SK-N-SH (cell line): ENCODE measurements around the gene EML3. TPM values are rescaled to one million over a fixed set of nuclear protein-coding genes. Genes with fewer than 3 reads are reported as not detected.

Experiments
- CTCF ChIA-PET: fragments of 300-600, 350-600 bp; formaldehyde crosslinking; extraction: SDS; loops from one replicate; lab custom pipeline; 2021; lab: Yijun Ruan, JAX
- POLR2A ChIA-PET: fragments of 350-600 bp; sonication (Branson Sonifier 250); formaldehyde crosslinking; extraction: SDS; loops from one replicate; lab custom pipeline; 2020; ENCODE audit warnings: antibody characterized with exemption, inconsistent platforms; lab: Yijun Ruan, JAX
- DNase-seq: peaks from one replicate; pipeline ENCODE4 v3.0.0; 2012
- H2AFZ ChIP-seq: fragments of 200-600 bp; sonication (generic); 2 replicates; pipeline ENCODE4 v1.8.1; 2016; ENCODE audit warnings: antibody characterized with exemption, mild to moderate bottlenecking, low read depth
- H3F3A ChIP-seq: fragments of 200-600 bp; sonication (generic); replicated peaks from 2 replicates; pipeline ENCODE3; 2016; ENCODE audit warnings: antibody characterized with exemption, mild to moderate bottlenecking; ENCODE audit not compliant: insufficient read depth
- H3K27ac ChIP-seq, 2 experiments: fragments of 200-500 bp in 1 of 2; fragments of 200-600 bp in 1 of 2; sonication (Bioruptor generic) in 1 of 2; sonication (generic), shearing (Covaris generic) in 1 of 2; 2 replicates each; pipeline versions ENCODE4 v1.5.1 to v1.6.1; 2014 to 2016; ENCODE audit warnings: low read depth in 2 of 2, inconsistent platforms in 1 of 2, low read length in 1 of 2, mild to moderate bottlenecking in 1 of 2, mixed read lengths in 1 of 2
- H3K27me3 ChIP-seq: fragments of 200-600 bp; sonication (generic), shearing (Covaris generic); 2 replicates; pipeline ENCODE4 v1.6.1; 2016; ENCODE audit warnings: mixed run types; ENCODE audit not compliant: insufficient read depth
- H3K36me3 ChIP-seq, 2 experiments: fragments of 200-500 bp in 1 of 2; fragments of 200-600 bp in 1 of 2; sonication (Bioruptor generic) in 1 of 2; sonication (generic) in 1 of 2; replicated peaks in 1 of 2; 2 replicates each; pipeline versions ENCODE3 to v1.5.1; 2014 to 2016; ENCODE audit warnings: low read length in 1 of 2, mild to moderate bottlenecking in 1 of 2; ENCODE audit not compliant: insufficient read depth in 2 of 2, control insufficient read depth in 1 of 2
- H3K4me1 ChIP-seq, 2 experiments: fragments of 200-500 bp in 1 of 2; fragments of 200-600 bp in 1 of 2; sonication (Bioruptor generic) in 1 of 2; sonication (generic), shearing (Covaris generic) in 1 of 2; 2 replicates each; pipeline versions ENCODE4 v1.5.1 to v1.6.1; 2014 to 2016; ENCODE audit warnings: low read depth in 1 of 2, low read length in 1 of 2, mixed run types in 1 of 2; ENCODE audit not compliant: insufficient read depth in 2 of 2, control insufficient read depth in 1 of 2
- H3K4me2 ChIP-seq: fragments of 200-600 bp; sonication (generic), shearing (Covaris generic); 2 replicates; pipeline ENCODE4 v1.6.1; 2017; ENCODE audit warnings: mixed run types
- H3K4me3 ChIP-seq, 2 experiments: fragments of 200-500 bp in 1 of 2; fragments of 200-600 bp in 1 of 2; sonication (Bioruptor generic) in 1 of 2; sonication (generic), shearing (Covaris generic) in 1 of 2; 2 replicates each; pipeline versions ENCODE4 v1.5.1 to v1.8.1; 2014 to 2016; ENCODE audit warnings: low read depth in 2 of 2, inconsistent platforms in 1 of 2, low read length in 1 of 2, mild to moderate bottlenecking in 1 of 2, mixed read lengths in 1 of 2, moderate library complexity in 1 of 2
- H3K79me2 ChIP-seq: fragments of 200-600 bp; sonication (generic); 2 replicates; pipeline ENCODE4 v1.8.1; 2017; ENCODE audit warnings: mild to moderate bottlenecking; ENCODE audit not compliant: insufficient read depth
- H3K9ac ChIP-seq: fragments of 200-600 bp; sonication (generic); 2 replicates; pipeline ENCODE4 v1.6.1; 2017; ENCODE audit warnings: mixed run types
- H3K9me2 ChIP-seq: fragments of 200-600 bp; sonication (generic); 2 replicates; pipeline ENCODE4 v1.6.1; 2017; ENCODE audit warnings: mixed run types
- H3K9me3 ChIP-seq: fragments of 200-600 bp; sonication (generic); 2 replicates; pipeline ENCODE4 v1.6.1; 2017; ENCODE audit warnings: mixed run types, mild to moderate bottlenecking, moderate library complexity
- H4K20me1 ChIP-seq: fragments of 200-600 bp; sonication (generic); 2 replicates; pipeline ENCODE4 v1.6.1; 2017; ENCODE audit warnings: mild to moderate bottlenecking, mixed run types; ENCODE audit not compliant: insufficient read depth
- CHD2 ChIP-seq: fragments of 150-350 bp; IDR thresholded peaks from 2 replicates; pipeline ENCODE4 v1.6.1; 2018; ENCODE audit warnings: low read length; ENCODE audit not compliant: partially characterized antibody
- EP300 ChIP-seq, 2 experiments: IDR thresholded peaks; 2 replicates each; pipeline versions ENCODE4 v1.4.0 to v1.6.1; 2012; ENCODE audit warnings: borderline replicate concordance in 1 of 2, low read depth in 1 of 2, low read length in 1 of 2
- FOXM1 ChIP-seq: IDR thresholded peaks from 2 replicates; pipeline ENCODE4 v1.4.0; 2012; ENCODE audit warnings: low read depth, mild to moderate bottlenecking
- MAX ChIP-seq: IDR thresholded peaks from 2 replicates; pipeline ENCODE4 v1.4.0; 2012; ENCODE audit warnings: low read depth
- MXI1 ChIP-seq: IDR thresholded peaks from 2 replicates; pipeline ENCODE4 v1.6.1; 2012; ENCODE audit warnings: mild to moderate bottlenecking, low read depth, low read length, improper control_type of control experiment
- POLR2AphosphoS5 ChIP-seq: IDR thresholded peaks from 2 replicates; pipeline ENCODE4 v1.6.1; 2012; ENCODE audit warnings: low read depth, low read length
- USF1 ChIP-seq: IDR thresholded peaks from 2 replicates; pipeline ENCODE4 v1.4.0; 2012; ENCODE audit warnings: low read depth, borderline replicate concordance
- ZBTB33 ChIP-seq: IDR thresholded peaks from 2 replicates; pipeline ENCODE4 v1.4.0; 2012; ENCODE audit warnings: low read depth, borderline replicate concordance
- WGBS: methylation state at CpG from one replicate; pipeline ENCODE4 v1.1.6; 2017; ENCODE audit warnings: low lambda C conversion rate; 5-methylcytosine and 5-hydroxymethylcytosine counted together
- polyA plus RNA-seq, 3 experiments: library from polyadenylated mRNA; depleted of rRNA; stranded (reverse); fragments of >200 nt; gene quantifications; 2 replicates each; pipeline ENCODE4 v1.2.3, GENCODE V29; 2012

EML3 gene
- polyA plus RNA-seq, 1 of the 3 experiments (the other 2 are of a cell fraction): 43.0 TPM

GRCh38 chr11:62611705-62612365 is 740 bp downstream of the EML3 start:
- H3F3A ChIP-seq: peaks cover 27% of the 10 kb centered on the region
- 1% methylated on average over 22 of the region's 34 CpGs for WGBS
- peak overlapping the region; percentile 82 for H3K4me2 ChIP-seq
- H3K79me2 ChIP-seq: peaks cover 17% of the 10 kb centered on the region; the same call in 1 of the 2 replicates
- no peaks in the 10 kb centered on the region for H3K27me3 ChIP-seq
- DNase-seq: peak; percentile 67
- H3K9me2 ChIP-seq: no peaks in the 10 kb centered on the region
- TF ChIP-seq CHD2 (peak; percentile 65), POLR2AphosphoS5 (no peak), ZBTB33 (0 out of 2 replicates have a peak, but pooled peaks have one; percentile 5), MAX (peak; percentile 32; the same call in 1 of the 2 replicates)
- TF ChIP-seq, all 33 proteins: peak for 3
- Histone ChIP-seq H4K20me1 (no peaks in the 10 kb centered on the region), H2AFZ (peak overlapping the region; percentile 76), H3K27ac (peak overlapping the region; percentile 70 to 92), H3K4me1 (peaks cover 4 to 24% of the 10 kb centered on the region in 2 experiments; a peak in 2 of 4 replicates), H3K9me3 (no peaks in the 10 kb centered on the region), H3K9ac (peak overlapping the region; percentile 70), H3K36me3 (peaks cover 11 to 23% of the 10 kb centered on the region in 2 experiments), H3K4me3 (peak overlapping the region; percentile 71 to 81)
- ChIA-PET POLR2A (interaction anchor here (1.0 to 2.7 kb wide), 6 partner anchors 8 to 53 kb away, joined by 3 to 18 read pairs (median 10); partner anchors contain the start of genes B3GAT3, C11orf98, CSKMT and EEF1G), CTCF (interaction anchor here (0.7 to 6.9 kb wide), 19 partner anchors 8 to 842 kb away, joined by 3 to 69 read pairs (median 5); partner anchors contain the start of genes B3GAT3, C11orf98, CSKMT and LBHD1)

- Histone ChIP-seq H3F3A (peaks cover 27% of the 10 kb centered on the region), H4K20me1 (no peaks in the 10 kb centered on the region), H2AFZ (no peak overlapping the region), H3K4me1 (peaks cover 4 to 24% of the 10 kb centered on the region in 2 experiments; a peak in 2 of 4 replicates), H3K9ac (peak overlapping the region; percentile 70), H3K79me2 (peaks cover 17% of the 10 kb centered on the region; the same call in 1 of the 2 replicates), H3K27ac (peak overlapping the region; percentile 70 to 92), H3K4me2 (peak overlapping the region; percentile 82), H3K9me3 (no peaks in the 10 kb centered on the region), H3K9me2 (no peaks in the 10 kb centered on the region), H3K4me3 (peak overlapping the region; percentile 71 to 81), H3K27me3 (no peaks in the 10 kb centered on the region), H3K36me3 (peaks cover 13 to 17% of the 10 kb centered on the region in 2 experiments)
- CTCF ChIA-PET: interaction anchor here (0.8 to 6.9 kb wide), 16 partner anchors 7 to 841 kb away, joined by 3 to 69 read pairs (median 6); partner anchors contain the start of genes B3GAT3, C11orf98, CSKMT and LBHD1
- WGBS: 81% methylated on average over 20 of the region's 28 CpGs
- TF ChIP-seq MXI1 (no peak), EP300 (IDR thresholded peaks at IDR 0.05; ENCODE audit: borderline replicate concordance in 1 of 2, low read depth in 1 of 2, low read length in 1 of 2) (no peak), FOXM1 (no peak), USF1 (no peak), CHD2 (no peak)
- no peak for DNase-seq
- POLR2A ChIA-PET: interaction anchor here (1.0 to 2.7 kb wide), 6 partner anchors 10 to 54 kb away, joined by 3 to 18 read pairs (median 10); partner anchors contain the start of genes B3GAT3, C11orf98, CSKMT and EEF1G
Measured at GRCh38 chr11:62610814-62611704, 1.5 kb downstream of the EML3 start.
